HL-60 (cell line): ENCODE measurements around the gene SNX20.

ENCODE experiments used
- DNase-seq, 2 experiments: peaks; one replicate each; pipeline ENCODE4 v3.0.0-alpha.2; 2010 to 2020; ENCODE audit warnings: low read depth in 1 of 2, low spot score in 1 of 2
- H3K27ac ChIP-seq: fragments of 250-450 bp; sonication (Bioruptor Pico); replicated peaks from 2 replicates; pipeline ENCODE4 v1.5.1; 2020; ENCODE audit warnings: mild to moderate bottlenecking, moderate library complexity
- H3K27me3 ChIP-seq: fragments of 250-450 bp; sonication (Bioruptor Pico); 2 replicates; pipeline ENCODE4 v1.5.1; 2021; ENCODE audit warnings: mild to moderate bottlenecking, moderate library complexity; ENCODE audit not compliant: insufficient read depth, poor library complexity, severe bottlenecking
- H3K4me3 ChIP-seq: replicated peaks from 2 replicates; pipeline ENCODE4 v1.5.1; 2011; ENCODE audit warnings: mild to moderate bottlenecking, control low read depth, low read length; ENCODE audit not compliant: insufficient read depth
- CTCF ChIP-seq: IDR thresholded peaks from one replicate; pipeline ENCODE4 v1.5.1; 2011; ENCODE audit warnings: low read length, control low read depth, inconsistent platforms; ENCODE audit not compliant: insufficient read depth
- GABPA ChIP-seq: IDR thresholded peaks from 2 replicates; pipeline ENCODE4 v1.6.1; 2012; ENCODE audit warnings: low read depth
- POLR2AphosphoS5 ChIP-seq: IDR thresholded peaks from 2 replicates; pipeline ENCODE4 v1.6.1; 2012; ENCODE audit warnings: low read depth
- SPI1 ChIP-seq: IDR thresholded peaks from 2 replicates; pipeline ENCODE4 v1.6.1; 2012; ENCODE audit warnings: low read depth, mild to moderate bottlenecking, borderline replicate concordance
- TF ChIP-seq, protein P1 (sequence below): IDR thresholded peaks from 2 replicates; pipeline ENCODE4 v1.6.1; 2012; ENCODE audit warnings: low read depth; ENCODE audit not compliant: insufficient replicate concordance

Gene SNX20

GRCh38 chr16:50662306-50662940, 18.7 kb downstream of the SNX20 start:
- Histone ChIP-seq H3K4me3 (no peak overlapping the region), H3K27ac (no peak overlapping the region), H3K27me3 (no peaks in the 10 kb centered on the region)
- TF ChIP-seq, protein P1, sequence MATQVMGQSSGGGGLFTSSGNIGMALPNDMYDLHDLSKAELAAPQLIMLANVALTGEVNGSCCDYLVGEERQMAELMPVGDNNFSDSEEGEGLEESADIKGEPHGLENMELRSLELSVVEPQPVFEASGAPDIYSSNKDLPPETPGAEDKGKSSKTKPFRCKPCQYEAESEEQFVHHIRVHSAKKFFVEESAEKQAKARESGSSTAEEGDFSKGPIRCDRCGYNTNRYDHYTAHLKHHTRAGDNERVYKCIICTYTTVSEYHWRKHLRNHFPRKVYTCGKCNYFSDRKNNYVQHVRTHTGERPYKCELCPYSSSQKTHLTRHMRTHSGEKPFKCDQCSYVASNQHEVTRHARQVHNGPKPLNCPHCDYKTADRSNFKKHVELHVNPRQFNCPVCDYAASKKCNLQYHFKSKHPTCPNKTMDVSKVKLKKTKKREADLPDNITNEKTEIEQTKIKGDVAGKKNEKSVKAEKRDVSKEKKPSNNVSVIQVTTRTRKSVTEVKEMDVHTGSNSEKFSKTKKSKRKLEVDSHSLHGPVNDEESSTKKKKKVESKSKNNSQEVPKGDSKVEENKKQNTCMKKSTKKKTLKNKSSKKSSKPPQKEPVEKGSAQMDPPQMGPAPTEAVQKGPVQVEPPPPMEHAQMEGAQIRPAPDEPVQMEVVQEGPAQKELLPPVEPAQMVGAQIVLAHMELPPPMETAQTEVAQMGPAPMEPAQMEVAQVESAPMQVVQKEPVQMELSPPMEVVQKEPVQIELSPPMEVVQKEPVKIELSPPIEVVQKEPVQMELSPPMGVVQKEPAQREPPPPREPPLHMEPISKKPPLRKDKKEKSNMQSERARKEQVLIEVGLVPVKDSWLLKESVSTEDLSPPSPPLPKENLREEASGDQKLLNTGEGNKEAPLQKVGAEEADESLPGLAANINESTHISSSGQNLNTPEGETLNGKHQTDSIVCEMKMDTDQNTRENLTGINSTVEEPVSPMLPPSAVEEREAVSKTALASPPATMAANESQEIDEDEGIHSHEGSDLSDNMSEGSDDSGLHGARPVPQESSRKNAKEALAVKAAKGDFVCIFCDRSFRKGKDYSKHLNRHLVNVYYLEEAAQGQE: no peak
- TF ChIP-seq SPI1 (no peak), GABPA (no peak), POLR2AphosphoS5 (no peak), CTCF (no peak)
- DNase-seq: no peak

- TF ChIP-seq GABPA: no peak
- Histone ChIP-seq H3K27me3 (no peaks in the 10 kb centered on the region), H3K27ac (no peak overlapping the region), H3K4me3 (no peak overlapping the region)
- no peak for DNase-seq
Observed at GRCh38 chr16:50659806-50660205, 21.3 kb downstream of the SNX20 start.

- no peak for DNase-seq
Observed at GRCh38 chr16:50657241-50657640, 23.9 kb downstream of the SNX20 start.

More at GRCh38 chr16:50657241-50657640, 23.9 kb downstream of the SNX20 start:
- no peak overlapping the region for H3K27ac ChIP-seq
- H3K27me3 ChIP-seq: no peaks in the 10 kb centered on the region
- no peak overlapping the region for H3K4me3 ChIP-seq
- TF ChIP-seq CTCF: no peak
- no peak for TF ChIP-seq SPI1
- no peak for TF ChIP-seq POLR2AphosphoS5
- no peak for TF ChIP-seq GABPA
- TF ChIP-seq, protein P1: no peak
